Mesenteric fat pad (tissue), 1 donor: ENCODE measurements around the gene KDR. TPM values are rescaled to one million over a fixed set of nuclear protein-coding genes. Genes with fewer than 3 reads are reported as not detected.

ENCODE experiments used
- DNase-seq: peaks from one replicate; pipeline ENCODE4 v3.0.0-alpha.2; 2020; ENCODE audit warnings: low spot score
- long read RNA-seq: library from polyadenylated mRNA; unstranded; transcript quantifications from one replicate; pipeline ENCODE4 v2.0.0, GENCODE V29; 2020
- total RNA-seq: library from RNA; stranded (reverse); fragmentation: NEBNext Ultra II Directional; extraction: Animal tissue kit (Norgen Biotek cat#: 25700); gene quantifications from one replicate; pipeline ENCODE4 v1.2.1, GENCODE V29; 2021
- donor health status: DM: yes; HTN: yes; CAD: no.

The KDR gene
- 37.4 TPM for total RNA-seq
- long read RNA-seq, partial matches to known transcripts: 46 of 46 reads
- long read RNA-seq, other reads (novel, unspliced or antisense): 0 of 46 reads

- DNase-seq: no peak
These were observed at the start of gene KDR for GRCh38 chr4:55125087-55125721. Gene KDR (minus strand): TSS chr4:55125595. CDS start chr4:55125293, 302 bp downstream.

GRCh38 chr4:55173580-55173979, 48.2 kb upstream of the KDR start:
- DNase-seq: no peak

- no peak for DNase-seq
These were observed 47.4 kb upstream of the KDR start for GRCh38 chr4:55172694-55173287.

DNA sequence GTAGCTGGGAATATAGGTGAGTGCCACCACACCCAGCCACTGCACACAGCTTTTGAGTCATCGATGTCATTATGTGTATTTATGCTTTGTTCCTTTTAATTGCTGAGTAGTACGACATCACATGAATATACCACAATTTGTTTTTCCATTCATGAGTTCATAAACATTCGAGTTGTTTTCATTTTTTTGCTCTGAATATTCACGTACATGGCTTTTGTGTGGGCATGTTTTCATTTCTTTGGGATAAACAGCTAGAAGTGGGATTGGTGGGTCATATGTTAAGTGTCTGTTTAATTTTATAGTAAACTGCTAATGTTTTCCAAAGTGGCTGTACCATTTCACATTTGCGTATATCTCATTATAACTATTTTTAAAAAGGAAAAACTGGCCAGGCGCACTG, 45.1 kb upstream of the KDR start:
- no peak for DNase-seq

GRCh38 chr4:55169352-55169961, 44.1 kb upstream of the KDR start:
- no peak for DNase-seq

- DNase-seq: no peak
These were observed 37.0 kb upstream of the KDR start for GRCh38 chr4:55162396-55162795.

DNA sequence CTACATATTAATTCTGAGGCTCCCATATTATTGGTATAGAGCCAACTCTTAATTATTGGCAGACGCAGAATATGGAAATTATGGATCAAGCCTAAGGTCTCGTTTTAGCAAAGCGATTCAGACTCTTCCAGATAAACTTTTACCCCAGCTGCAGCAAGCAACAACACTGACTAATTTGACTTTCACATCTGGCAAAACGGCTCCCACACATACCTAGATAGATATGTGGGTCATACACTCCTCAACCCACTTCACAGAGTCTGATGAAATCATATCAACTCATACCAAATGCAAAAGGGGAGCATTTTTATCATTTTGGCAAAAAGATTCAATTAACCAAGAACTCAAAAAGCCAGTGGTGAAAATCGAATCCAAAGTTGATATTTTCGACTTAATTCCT, 36.3 kb upstream of the KDR start:
- DNase-seq: no peak

DNA sequence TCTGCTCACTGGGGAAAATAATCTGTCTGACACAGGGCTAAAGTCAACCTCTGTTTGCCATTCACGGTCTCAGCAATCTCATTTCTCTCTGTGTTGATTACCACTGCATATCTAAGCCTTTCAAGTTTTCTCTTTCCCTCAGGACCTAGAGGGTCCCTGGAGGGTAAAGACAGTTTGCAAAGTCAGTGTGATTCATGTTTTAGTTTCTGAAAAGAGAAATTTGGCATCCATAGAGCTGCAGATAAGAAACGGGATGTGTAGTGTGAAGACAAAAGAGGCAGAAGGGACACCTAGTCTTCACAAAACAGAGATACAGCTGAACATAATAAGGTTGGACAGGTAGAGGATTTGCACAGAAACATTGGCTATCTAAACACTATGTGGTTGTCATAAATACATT, 34.5 kb upstream of the KDR start:
- no peak for DNase-seq

DNA sequence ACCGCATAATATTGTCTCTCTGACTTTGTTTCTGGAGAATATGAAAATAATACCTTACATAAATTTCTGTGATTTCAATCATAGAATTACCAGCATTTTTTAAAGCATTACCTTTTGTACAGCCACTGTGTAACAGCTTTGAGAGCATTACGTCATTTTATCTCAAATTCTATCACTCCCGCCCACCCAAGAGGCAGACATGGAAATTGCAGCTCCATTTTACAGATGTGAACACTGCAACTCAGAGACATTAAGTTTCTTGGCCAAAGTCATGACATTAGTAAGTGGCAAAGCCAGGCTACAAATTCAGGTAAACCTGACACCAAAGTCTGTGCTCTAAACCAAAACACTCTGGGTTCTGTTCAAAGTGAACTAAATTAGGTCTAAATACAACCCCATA, 33.6 kb upstream of the KDR start:
- DNase-seq: no peak

DNA sequence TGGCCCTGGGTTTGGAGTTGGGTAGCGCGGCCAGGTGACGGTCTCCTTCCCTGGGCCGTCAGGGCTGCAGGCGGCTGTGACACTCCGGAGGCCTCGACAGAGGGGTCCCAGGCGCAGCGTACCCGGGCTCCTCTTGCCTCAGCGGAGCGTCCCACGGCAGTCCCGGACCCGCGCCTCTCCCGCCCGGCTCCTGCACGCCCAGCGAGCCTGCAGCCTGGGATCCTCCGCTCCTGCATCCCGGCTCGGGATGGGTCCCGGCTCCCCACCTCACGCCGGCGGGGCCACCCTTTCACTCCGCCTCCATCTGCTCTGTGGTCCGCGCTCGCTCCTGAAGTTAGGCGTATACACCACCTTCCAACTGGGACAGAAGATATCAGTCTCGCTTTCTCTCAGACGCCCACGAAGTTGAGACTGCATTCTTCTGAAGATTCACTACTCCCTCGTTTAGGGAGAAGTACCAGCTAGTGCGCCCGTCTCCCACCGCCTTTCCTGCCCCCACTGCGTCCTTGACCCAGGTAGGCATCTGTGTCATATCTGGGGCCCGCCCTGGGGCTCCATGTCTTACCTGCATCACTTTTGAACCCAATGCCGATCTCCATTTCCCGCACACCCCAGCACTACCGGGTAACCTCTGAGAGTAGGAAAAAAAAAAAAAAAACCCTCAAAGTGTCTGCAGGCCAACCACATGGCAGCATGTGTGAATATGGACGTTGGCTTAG, 32.3 kb upstream of the KDR start:
- no peak for DNase-seq

- DNase-seq: no peak
These were observed 29.5 kb upstream of the KDR start for GRCh38 chr4:55154933-55155332.

DNA sequence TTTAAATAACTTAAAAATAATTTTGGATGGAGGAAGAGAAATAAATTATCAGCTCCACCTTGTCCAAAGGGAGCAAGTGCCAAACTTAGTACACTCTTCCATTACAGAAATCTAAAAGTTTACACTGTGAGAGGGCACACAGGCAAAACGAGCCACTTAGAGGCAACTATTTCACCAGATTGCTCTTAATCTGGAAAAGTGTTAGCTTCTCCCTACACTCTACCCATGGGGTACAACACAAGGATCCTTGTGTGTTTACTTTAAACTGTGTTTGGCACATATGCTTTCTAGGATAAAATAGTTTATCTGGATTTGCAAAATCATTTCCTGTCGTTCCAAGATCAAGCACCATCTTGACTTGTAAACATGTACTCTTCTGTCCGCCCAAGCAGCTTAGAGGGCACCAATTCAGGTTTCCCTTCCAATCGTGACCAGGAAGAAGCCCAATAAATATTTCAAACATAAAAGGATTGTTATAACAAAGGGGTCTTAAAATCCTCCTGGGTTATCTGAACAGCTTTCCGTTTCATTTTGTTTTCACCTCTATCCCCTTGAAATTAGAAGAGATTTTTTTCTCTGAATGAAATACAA, 29.0 kb upstream of the KDR start:
- DNase-seq: no peak

- no peak for DNase-seq
These were observed 18.5 kb upstream of the KDR start for GRCh38 chr4:55143858-55144257.

DNA sequence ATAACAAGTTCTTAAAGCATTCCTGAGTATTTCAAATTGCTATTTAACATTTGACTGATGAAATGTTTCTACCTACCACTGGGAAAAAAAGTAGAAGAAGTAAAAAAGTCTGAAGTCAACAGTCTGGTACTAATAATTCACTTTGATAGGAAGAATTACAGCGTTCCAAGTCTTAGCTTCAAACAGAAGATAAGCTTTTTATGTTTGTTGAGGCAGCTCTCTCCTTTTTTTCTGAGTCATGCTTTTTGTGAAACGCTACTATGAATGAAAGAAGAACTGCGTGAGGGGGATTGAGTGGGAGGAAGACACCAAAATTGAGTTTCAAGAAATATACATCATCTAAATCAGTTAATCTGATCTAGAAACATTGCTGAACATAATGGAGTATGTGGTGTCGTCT, 13.0 kb upstream of the KDR start:
- no peak for DNase-seq

DNA sequence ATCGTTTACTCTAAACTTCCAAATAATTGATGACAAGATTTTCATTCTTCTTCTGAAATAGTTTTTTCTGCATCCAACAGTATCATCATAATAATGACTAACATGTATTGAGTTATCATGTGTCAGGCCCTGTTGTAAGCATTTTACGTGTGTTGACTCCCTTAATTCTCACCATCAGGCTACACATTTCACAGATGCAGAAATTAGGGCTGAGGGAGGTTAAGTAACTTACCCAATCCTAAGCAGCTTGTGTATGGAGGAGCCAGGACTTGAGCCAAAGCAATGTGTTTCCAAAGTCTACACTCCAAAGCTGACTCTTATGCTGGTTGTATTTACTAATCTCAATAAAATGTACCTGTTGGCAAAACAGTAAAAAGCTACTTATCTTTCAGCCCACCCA, 11.2 kb upstream of the KDR start:
- no peak for DNase-seq

GRCh38 chr4:55133951-55134350, 8.6 kb upstream of the KDR start:
- DNase-seq: no peak

DNA sequence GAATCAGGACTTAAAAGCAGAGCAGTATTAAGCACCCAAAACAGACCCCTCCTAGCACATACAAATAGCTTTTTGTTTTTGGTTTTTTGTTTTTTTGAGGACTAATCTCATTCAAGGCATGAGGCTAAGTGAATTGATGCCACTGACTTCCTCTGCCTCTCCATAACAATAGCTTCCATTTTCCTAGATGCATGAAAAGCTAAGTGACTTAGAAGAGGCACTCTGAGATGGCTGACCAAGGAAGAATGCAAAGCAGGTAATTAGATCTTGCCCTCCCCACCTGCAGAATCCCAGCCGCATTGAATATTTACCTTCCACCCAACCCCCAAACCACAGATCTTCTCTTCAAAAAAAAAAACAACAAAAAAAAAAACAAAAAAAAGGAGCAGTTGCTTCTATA, 7.4 kb upstream of the KDR start:
- DNase-seq: no peak

DNA sequence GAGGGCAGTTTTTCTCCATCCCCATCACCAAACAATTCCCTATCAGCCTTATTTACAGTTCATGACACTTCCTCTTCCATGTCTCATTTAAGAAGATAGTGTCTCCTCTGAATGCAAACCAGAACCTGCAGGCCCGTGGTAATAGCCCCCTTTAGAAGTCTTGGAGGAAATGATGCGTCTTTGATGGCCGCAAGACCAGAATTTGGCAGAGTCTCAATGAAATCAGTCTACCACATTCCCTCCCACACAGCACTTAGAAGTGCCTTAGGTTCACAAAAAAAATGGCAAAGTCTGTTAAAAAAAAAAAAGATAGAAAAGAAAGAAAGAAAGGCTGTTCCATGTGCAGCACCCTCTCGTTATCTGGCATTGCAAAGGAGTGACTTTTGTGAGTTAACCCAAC, 2.1 kb upstream of the KDR start:
- no peak for DNase-seq

GRCh38 chr4:55127053-55127452, 1.7 kb upstream of the KDR start:
- DNase-seq: no peak

DNA sequence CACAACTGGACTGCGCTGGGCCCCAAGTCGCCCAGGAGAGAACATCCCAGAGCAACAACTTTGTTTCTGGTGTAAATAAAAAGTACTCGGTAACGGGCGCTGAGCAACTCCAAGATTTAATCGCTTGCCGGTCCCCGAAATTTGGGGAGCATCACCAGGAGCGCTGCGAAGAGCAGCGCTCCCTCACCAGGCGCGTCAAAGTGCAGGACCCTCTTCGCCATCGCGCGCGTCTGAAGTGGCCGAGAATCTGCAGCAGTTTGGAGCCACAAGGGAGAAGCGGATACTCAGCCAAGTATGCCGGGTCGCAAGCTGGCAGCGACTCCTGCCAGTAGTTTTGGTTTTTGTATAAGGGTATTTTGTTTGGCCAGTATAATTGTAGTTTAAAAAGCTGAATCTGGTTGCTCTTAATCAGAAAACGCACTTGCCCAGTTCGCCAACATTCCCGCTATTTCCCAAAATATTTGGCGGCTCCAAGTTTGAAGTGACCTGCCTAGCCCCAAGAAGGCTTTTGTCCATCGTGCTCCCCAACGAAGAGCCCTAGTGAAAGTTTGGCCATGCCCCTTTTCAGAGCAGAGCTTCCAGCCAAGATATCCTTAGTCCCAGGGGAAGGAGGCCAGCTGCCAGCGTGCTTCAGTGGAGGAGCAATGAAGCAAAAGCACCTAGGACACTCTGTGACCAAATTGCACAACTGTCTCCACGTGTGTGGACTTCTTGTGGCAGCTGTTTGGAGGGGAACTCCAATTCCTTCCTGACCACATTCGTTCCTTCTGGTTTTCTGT, 557 bp upstream of the KDR start:
- no peak for DNase-seq
